Measurements from ENCODE around the gene ITPKC.

DNA sequence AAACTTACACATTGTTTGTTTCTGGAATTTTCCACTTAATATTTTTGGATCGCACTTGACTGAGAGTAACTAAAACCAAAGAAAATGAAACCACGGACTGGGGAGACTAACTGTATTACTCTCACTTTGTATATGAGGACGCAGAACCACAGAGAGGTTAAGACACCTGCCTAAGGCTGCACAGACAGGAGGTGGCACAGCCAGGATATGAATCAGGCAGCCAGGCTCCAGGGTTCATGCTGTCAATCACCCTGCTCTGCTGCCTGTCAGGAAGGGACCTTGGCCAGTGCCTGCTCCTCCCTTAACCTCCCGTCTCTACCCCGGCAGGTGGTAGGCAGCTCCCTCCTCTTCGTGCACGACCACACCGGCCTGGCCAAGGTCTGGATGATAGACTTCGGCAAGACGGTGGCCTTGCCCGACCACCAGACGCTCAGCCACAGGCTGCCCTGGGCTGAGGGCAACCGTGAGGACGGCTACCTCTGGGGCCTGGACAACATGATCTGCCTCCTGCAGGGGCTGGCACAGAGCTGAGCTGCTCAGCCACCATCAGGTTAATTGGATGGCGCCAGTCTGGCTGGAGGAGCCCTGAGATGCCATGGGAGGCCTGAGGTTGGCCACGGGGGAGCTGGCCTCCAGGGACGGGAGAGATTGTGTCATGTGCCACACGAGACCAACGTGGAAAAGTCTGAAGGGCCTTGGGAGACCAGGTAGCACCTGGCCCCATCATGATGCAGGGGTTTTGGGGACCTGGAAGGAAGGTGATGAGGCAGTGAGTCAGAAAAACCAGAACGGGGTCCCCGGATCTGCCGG lies 22.3 kb downstream of the ITPKC start:
- TF ChIP-seq, protein P1, sequence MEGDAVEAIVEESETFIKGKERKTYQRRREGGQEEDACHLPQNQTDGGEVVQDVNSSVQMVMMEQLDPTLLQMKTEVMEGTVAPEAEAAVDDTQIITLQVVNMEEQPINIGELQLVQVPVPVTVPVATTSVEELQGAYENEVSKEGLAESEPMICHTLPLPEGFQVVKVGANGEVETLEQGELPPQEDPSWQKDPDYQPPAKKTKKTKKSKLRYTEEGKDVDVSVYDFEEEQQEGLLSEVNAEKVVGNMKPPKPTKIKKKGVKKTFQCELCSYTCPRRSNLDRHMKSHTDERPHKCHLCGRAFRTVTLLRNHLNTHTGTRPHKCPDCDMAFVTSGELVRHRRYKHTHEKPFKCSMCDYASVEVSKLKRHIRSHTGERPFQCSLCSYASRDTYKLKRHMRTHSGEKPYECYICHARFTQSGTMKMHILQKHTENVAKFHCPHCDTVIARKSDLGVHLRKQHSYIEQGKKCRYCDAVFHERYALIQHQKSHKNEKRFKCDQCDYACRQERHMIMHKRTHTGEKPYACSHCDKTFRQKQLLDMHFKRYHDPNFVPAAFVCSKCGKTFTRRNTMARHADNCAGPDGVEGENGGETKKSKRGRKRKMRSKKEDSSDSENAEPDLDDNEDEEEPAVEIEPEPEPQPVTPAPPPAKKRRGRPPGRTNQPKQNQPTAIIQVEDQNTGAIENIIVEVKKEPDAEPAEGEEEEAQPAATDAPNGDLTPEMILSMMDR (IDR thresholded peaks at IDR 0.05) = no peak
- no peak for TF ChIP-seq POLR2A (IDR thresholded peaks at IDR 0.05)
